HepG2 (cell line): ENCODE measurements around the gene LYRM2. TPM values are rescaled to one million over a fixed set of nuclear protein-coding genes. Genes with fewer than 3 reads are reported as not detected.

Experiments
- ATAC-seq: fragments of 200-7000 bp; cut with Tn5 transposase; 3 replicates; pipeline ENCODE4 v1.9.1; 2020; ENCODE audit warnings: mild to moderate bottlenecking, moderate library complexity
- BruUV-seq: library from RNA; stranded (reverse); fragments of 400-500 nt; replicated peaks from 2 replicates; lab custom pipeline; 2021; lab: Mats Ljungman, UMichigan
- CTCF ChIA-PET: fragments of 300-600 bp; formaldehyde crosslinking; extraction: SDS; loops from one replicate; lab custom pipeline; 2021; ENCODE audit warnings: low total read pairs, inconsistent platforms, low intra/inter-chr PET ratio; lab: Yijun Ruan, JAX
- POLR2A ChIA-PET: fragments of 350-600 bp; sonication (Branson Sonifier 250); formaldehyde crosslinking; loops from one replicate; lab custom pipeline; 2020; ENCODE audit warnings: antibody characterized with exemption, inconsistent platforms; lab: Yijun Ruan, JAX
- DNase-seq: peaks from one replicate; pipeline ENCODE4 v3.0.0-alpha.2; 2015; ENCODE audit warnings: low spot score
- FAIRE-seq: peaks from 3 replicates; lab custom pipeline; 2011; peaks lifted over from hg19 to GRCh38; lab: Jason Lieb, UNC
- H2AFZ ChIP-seq: one replicate; pipeline ENCODE4 v1.6.1; 2011; ENCODE audit warnings: low read length, inconsistent platforms
- H3K27ac ChIP-seq: fragments of 300-600 bp; 3 replicates; pipeline ENCODE4 v1.8.0; 2011; ENCODE audit warnings: mixed run types, mild to moderate bottlenecking, mixed read lengths, low read length, inconsistent platforms; ENCODE audit not compliant: insufficient read depth; ENCODE audit errors: extremely low read length
- H3K27me3 ChIP-seq, 2 experiments: fragments of 200-600 bp in 1 of 2; 2 replicates in 1 of 2; 3 replicates in 1 of 2; pipeline versions ENCODE4 v1.6.0 to v1.8.0; 2011; ENCODE audit warnings: low read length in 2 of 2, mild to moderate bottlenecking in 2 of 2, moderate library complexity in 2 of 2, inconsistent platforms in 1 of 2; ENCODE audit not compliant: insufficient read depth in 2 of 2, control insufficient read depth in 1 of 2
- H3K36me3 ChIP-seq, 2 experiments: fragments of 200-600 bp in 1 of 2; replicated peaks in 1 of 2; 2 replicates in 1 of 2; 3 replicates in 1 of 2; pipeline versions ENCODE4 v1.5.1 to v1.8.0; 2011; ENCODE audit warnings: low read length in 2 of 2, inconsistent platforms in 1 of 2; ENCODE audit not compliant: insufficient read depth in 2 of 2, control insufficient read depth in 1 of 2
- H3K4me1 ChIP-seq: 2 replicates; pipeline ENCODE4 v1.5.1; 2012; ENCODE audit warnings: low read length, inconsistent platforms; ENCODE audit not compliant: insufficient read depth
- H3K4me2 ChIP-seq: 2 replicates; pipeline ENCODE4 v1.6.0; 2011; ENCODE audit warnings: low read depth, low read length, inconsistent platforms
- H3K4me3 ChIP-seq, 3 experiments: fragments of 200-600 bp in 1 of 3; sonication (generic), shearing (Covaris generic) in 1 of 3; replicated peaks in 1 of 3; 2 replicates each; pipeline ENCODE4 v1.5.1; 2011 to 2016; ENCODE audit warnings: low read length in 3 of 3, inconsistent platforms in 2 of 3, low read depth in 2 of 3, mild to moderate bottlenecking in 2 of 3, control low read depth in 1 of 3, mixed read lengths in 1 of 3; ENCODE audit not compliant: insufficient read depth in 1 of 3
- H3K79me2 ChIP-seq: one replicate; pipeline ENCODE4 v1.6.1; 2011; ENCODE audit warnings: low read length, inconsistent platforms; ENCODE audit not compliant: insufficient read depth
- H3K9ac ChIP-seq: 2 replicates; pipeline ENCODE4 v1.6.0; 2011; ENCODE audit warnings: mild to moderate bottlenecking, low read depth, low read length, inconsistent platforms; ENCODE audit not compliant: insufficient read depth
- H3K9me3 ChIP-seq: 2 replicates; pipeline ENCODE4 v1.5.1; 2012; ENCODE audit warnings: mild to moderate bottlenecking, low read length
- H4K20me1 ChIP-seq: 2 replicates; pipeline ENCODE4 v1.6.0; 2011; ENCODE audit warnings: inconsistent platforms, mild to moderate bottlenecking, low read length, moderate library complexity; ENCODE audit not compliant: insufficient read depth
- DPF2 ChIP-seq: sonication (generic); formaldehyde crosslinking; IDR thresholded peaks from 2 replicates; pipeline ENCODE4 v1.4.0; 2020; ENCODE audit warnings: mild to moderate bottlenecking, low read depth, missing genetic modification reagents, borderline replicate concordance
- ZBTB40 ChIP-seq, 2 experiments: fragments of 450-650 bp in 1 of 2; sonication (generic) in 1 of 2; formaldehyde crosslinking in 1 of 2; IDR thresholded peaks; 2 replicates each; pipeline versions ENCODE4 v1.6.1 to v1.8.0; 2016 to 2022; ENCODE audit warnings: antibody characterized with exemption in 1 of 2, mild to moderate bottlenecking in 1 of 2, missing genetic modification reagents in 1 of 2
- ZSCAN31 ChIP-seq: sonication (generic); formaldehyde crosslinking; IDR thresholded peaks from 2 replicates; pipeline ENCODE4 v1.5.0; 2020; ENCODE audit warnings: low read depth, mild to moderate bottlenecking, missing genetic modification reagents
- WGBS: methylation state at CpG from one replicate; pipeline ENCODE4 v1.1.6; 2017; ENCODE audit warnings: low lambda C conversion rate; 5-methylcytosine and 5-hydroxymethylcytosine counted together
- in situ Hi-C: cut with HindIII; loops from 2 replicates; pipeline ENCODE4 v1.10.0; 2017; ENCODE audit warnings: low pct_unique_long_range_greater_than_20kb; ENCODE audit not compliant: extremely low pct_ligation_motif_present
- intact Hi-C: fragments of 100-400 bp; cut with micrococcal nuclease; formaldehyde crosslinking; loops from one replicate; pipeline ENCODE4 v1.10.0; 2022; ENCODE audit not compliant: unreplicated experiment
- polyA plus RNA-seq, 8 experiments: library from polyadenylated mRNA; depleted of rRNA in 3 of 8; stranded (reverse) in 7 of 8; unstranded in 1 of 8; fragments of >200 nt; fragmentation: Illumina TruSeq in 4 of 8; extraction: Trizol in 4 of 8; gene quantifications; 2 replicates each; pipeline versions ENCODE4 v1.2.1 to v1.2.3, GENCODE V29; 2011 to 2016; ENCODE audit warnings: low read depth in 4 of 8, missing spikeins in 1 of 8, mixed read lengths in 1 of 8; ENCODE audit not compliant: insufficient read depth in 1 of 8
- total RNA-seq, 5 experiments: library from RNA; depleted of rRNA; stranded (reverse); fragments of >200 nt; fragmentation: Illumina TruSeq; extraction: Trizol; gene quantifications; 2 replicates each; pipeline ENCODE4 v1.2.3, GENCODE V29; 2016; ENCODE audit warnings: low read depth in 1 of 5
- TF ChIP-seq, protein P1 (sequence below): sonication (generic); formaldehyde crosslinking; IDR thresholded peaks from 2 replicates; pipeline ENCODE4 v1.8.0; 2022; ENCODE audit warnings: mild to moderate bottlenecking, missing genetic modification reagents, moderate library complexity
- TF ChIP-seq, protein P2 (sequence below): sonication (generic); formaldehyde crosslinking; IDR thresholded peaks from 2 replicates; pipeline ENCODE4 v1.4.0; 2020; ENCODE audit warnings: missing genetic modification reagents
- TF ChIP-seq, protein P3 (sequence below): sonication (generic); formaldehyde crosslinking; IDR thresholded peaks from 2 replicates; pipeline ENCODE4 v1.5.0; 2020; ENCODE audit warnings: mild to moderate bottlenecking, missing genetic modification reagents, borderline replicate concordance

Gene LYRM2
- total and polyA plus RNA-seq, 2 of the 13 experiments (the other 11 are each of a cell fraction or from before 2014, with no cell fraction given) = 17.8 to 32.6 TPM

GRCh38 chr6:89525786-89526562 lies 112.6 kb downstream of the LYRM2 start:
- Histone ChIP-seq H3K9me3 (no peaks in the 10 kb centered on the region), H3K9ac (no peak overlapping the region), H3K4me1 (no peaks in the 10 kb centered on the region), H3K36me3 (no peaks in the 10 kb centered on the region), H2AFZ (no peak overlapping the region), H3K27me3 (no peaks in the 10 kb centered on the region), H4K20me1 (no peaks in the 10 kb centered on the region), H3K27ac (no peak overlapping the region), H3K4me2 (no peak overlapping the region), H3K4me3 (no peak overlapping the region), H3K79me2 (no peaks in the 10 kb centered on the region)
- ChIA-PET POLR2A (no interaction called here), CTCF (no interaction called here)
- BruUV-seq = no TSS peak
- DNase-seq = no peak
- intact Hi-C loops (no loop called here), in situ Hi-C loops (no loop called here)
- FAIRE-seq = no peak
- 46% methylated on average over 4 of the region's 4 CpGs for WGBS
- no peak for ATAC-seq
- no peak for TF ChIP-seq ZSCAN31 (CRISPR knock-in tag)
- TF ChIP-seq, protein P1, sequence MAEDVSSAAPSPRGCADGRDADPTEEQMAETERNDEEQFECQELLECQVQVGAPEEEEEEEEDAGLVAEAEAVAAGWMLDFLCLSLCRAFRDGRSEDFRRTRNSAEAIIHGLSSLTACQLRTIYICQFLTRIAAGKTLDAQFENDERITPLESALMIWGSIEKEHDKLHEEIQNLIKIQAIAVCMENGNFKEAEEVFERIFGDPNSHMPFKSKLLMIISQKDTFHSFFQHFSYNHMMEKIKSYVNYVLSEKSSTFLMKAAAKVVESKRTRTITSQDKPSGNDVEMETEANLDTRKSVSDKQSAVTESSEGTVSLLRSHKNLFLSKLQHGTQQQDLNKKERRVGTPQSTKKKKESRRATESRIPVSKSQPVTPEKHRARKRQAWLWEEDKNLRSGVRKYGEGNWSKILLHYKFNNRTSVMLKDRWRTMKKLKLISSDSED (CRISPR knock-in tag) = no peak
- TF ChIP-seq ZBTB40 (IDR thresholded peaks at IDR 0.05) = no peak
- TF ChIP-seq ZBTB40 (CRISPR knock-in tag; IDR thresholded peaks at IDR 0.05) = no peak
- TF ChIP-seq, protein P2, sequence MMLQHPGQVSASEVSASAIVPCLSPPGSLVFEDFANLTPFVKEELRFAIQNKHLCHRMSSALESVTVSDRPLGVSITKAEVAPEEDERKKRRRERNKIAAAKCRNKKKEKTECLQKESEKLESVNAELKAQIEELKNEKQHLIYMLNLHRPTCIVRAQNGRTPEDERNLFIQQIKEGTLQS (CRISPR knock-in tag) = no peak
- TF ChIP-seq, protein P3, sequence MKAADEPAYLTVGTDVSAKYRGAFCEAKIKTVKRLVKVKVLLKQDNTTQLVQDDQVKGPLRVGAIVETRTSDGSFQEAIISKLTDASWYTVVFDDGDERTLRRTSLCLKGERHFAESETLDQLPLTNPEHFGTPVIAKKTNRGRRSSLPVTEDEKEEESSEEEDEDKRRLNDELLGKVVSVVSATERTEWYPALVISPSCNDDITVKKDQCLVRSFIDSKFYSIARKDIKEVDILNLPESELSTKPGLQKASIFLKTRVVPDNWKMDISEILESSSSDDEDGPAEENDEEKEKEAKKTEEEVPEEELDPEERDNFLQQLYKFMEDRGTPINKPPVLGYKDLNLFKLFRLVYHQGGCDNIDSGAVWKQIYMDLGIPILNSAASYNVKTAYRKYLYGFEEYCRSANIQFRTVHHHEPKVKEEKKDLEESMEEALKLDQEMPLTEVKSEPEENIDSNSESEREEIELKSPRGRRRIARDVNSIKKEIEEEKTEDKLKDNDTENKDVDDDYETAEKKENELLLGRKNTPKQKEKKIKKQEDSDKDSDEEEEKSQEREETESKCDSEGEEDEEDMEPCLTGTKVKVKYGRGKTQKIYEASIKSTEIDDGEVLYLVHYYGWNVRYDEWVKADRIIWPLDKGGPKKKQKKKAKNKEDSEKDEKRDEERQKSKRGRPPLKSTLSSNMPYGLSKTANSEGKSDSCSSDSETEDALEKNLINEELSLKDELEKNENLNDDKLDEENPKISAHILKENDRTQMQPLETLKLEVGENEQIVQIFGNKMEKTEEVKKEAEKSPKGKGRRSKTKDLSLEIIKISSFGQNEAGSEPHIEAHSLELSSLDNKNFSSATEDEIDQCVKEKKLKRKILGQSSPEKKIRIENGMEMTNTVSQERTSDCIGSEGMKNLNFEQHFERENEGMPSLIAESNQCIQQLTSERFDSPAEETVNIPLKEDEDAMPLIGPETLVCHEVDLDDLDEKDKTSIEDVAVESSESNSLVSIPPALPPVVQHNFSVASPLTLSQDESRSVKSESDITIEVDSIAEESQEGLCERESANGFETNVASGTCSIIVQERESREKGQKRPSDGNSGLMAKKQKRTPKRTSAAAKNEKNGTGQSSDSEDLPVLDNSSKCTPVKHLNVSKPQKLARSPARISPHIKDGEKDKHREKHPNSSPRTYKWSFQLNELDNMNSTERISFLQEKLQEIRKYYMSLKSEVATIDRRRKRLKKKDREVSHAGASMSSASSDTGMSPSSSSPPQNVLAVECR = no peak
- no peak for TF ChIP-seq DPF2 (CRISPR knock-in tag)
